Measurements from ENCODE around the gene UBE2D4.
"Not testable (repeated sequence)": the region's sequence is repeated elsewhere in the genome, so short reads cannot be mapped to it uniquely, and the experiment has no call there.

The UBE2D4 gene

GRCh38 chr7:43914795-43915194, 11.4 kb upstream of the UBE2D4 start:
- no peak for DNase-seq

GRCh38 chr7:43915907-43916306, 10.3 kb upstream of the UBE2D4 start:
- no peak for DNase-seq

GRCh38 chr7:43921423-43921822, 4.8 kb upstream of the UBE2D4 start:
- DNase-seq = no peak

- no peak for DNase-seq
These were observed 3.5 kb upstream of the UBE2D4 start for GRCh38 chr7:43922726-43923125.

GRCh38 chr7:43926798-43927123, 525 bp downstream of the UBE2D4 start:
- no peak for DNase-seq

- DNase-seq = no peak
These were observed 1.6 kb downstream of the UBE2D4 start for GRCh38 chr7:43927810-43928209.

GRCh38 chr7:43929529-43930457, 3.6 kb downstream of the UBE2D4 start:
- no peak for DNase-seq

- no peak for DNase-seq
These were observed 5.1 kb downstream of the UBE2D4 start for GRCh38 chr7:43931346-43931745.

- no peak for DNase-seq
These were observed 7.8 kb downstream of the UBE2D4 start for GRCh38 chr7:43933902-43934560.

- DNase-seq = no peak
These were observed 11.2 kb downstream of the UBE2D4 start for GRCh38 chr7:43937444-43937843.

GRCh38 chr7:43938892-43939482, 12.8 kb downstream of the UBE2D4 start:
- DNase-seq = no peak

GRCh38 chr7:43942250-43942649, 16.0 kb downstream of the UBE2D4 start:
- no peak for DNase-seq

- no peak for DNase-seq
These were observed 16.8 kb downstream of the UBE2D4 start for GRCh38 chr7:43942997-43943396.

GRCh38 chr7:43943417-43944187, 17.4 kb downstream of the UBE2D4 start:
- no peak for DNase-seq

GRCh38 chr7:43944286-43944685, 18.1 kb downstream of the UBE2D4 start:
- no peak for DNase-seq

- no peak for DNase-seq
These were observed 25.8 kb downstream of the UBE2D4 start for GRCh38 chr7:43952028-43952427.

- no peak for DNase-seq
These were observed 26.8 kb downstream of the UBE2D4 start for GRCh38 chr7:43953071-43953470.

GRCh38 chr7:43954524-43955228, 28.4 kb downstream of the UBE2D4 start:
- DNase-seq = no peak

- no peak for DNase-seq
These were observed 29.8 kb downstream of the UBE2D4 start for GRCh38 chr7:43956027-43956426.

GRCh38 chr7:43960933-43961332, 34.7 kb downstream of the UBE2D4 start:
- no peak for DNase-seq

GRCh38 chr7:43966392-43966791, 40.2 kb downstream of the UBE2D4 start:
- DNase-seq = not testable (repeated sequence)
